Bronchial epithelial cell (primary cell): Measurements from ENCODE around the gene EAF1. TPM values are rescaled to one million over a fixed set of nuclear protein-coding genes. Genes with fewer than 3 reads are reported as not detected.
"Not testable (repeated sequence)": the region's sequence is repeated elsewhere in the genome, so short reads cannot be mapped to it uniquely, and the experiment has no call there.

ENCODE experiments used
- DNase-seq: peaks from one replicate; pipeline ENCODE4 v3.0.0-alpha.2; 2010; ENCODE audit warnings: low read depth
- FAIRE-seq: peaks from 2 replicates; lab custom pipeline; 2011; peaks lifted over from hg19 to GRCh38; lab: Jason Lieb, UNC
- H3K27me3 ChIP-seq: 2 replicates; pipeline ENCODE4 v1.5.1; 2011; ENCODE audit warnings: low read length; ENCODE audit not compliant: control insufficient read depth, insufficient read depth
- H3K36me3 ChIP-seq: 2 replicates; pipeline ENCODE4 v1.5.1; 2011; ENCODE audit warnings: low read length; ENCODE audit not compliant: control insufficient read depth, insufficient read depth
- H3K4me3 ChIP-seq: 2 replicates; pipeline ENCODE4 v1.5.1; 2011; ENCODE audit warnings: mild to moderate bottlenecking, low read depth, low read length, control low read depth
- total RNA-seq: library from RNA; depleted of rRNA; stranded (reverse); fragments of >200 nt; gene quantifications from 2 replicates; pipeline ENCODE4 v1.2.1, GENCODE V29; 2014
- TF ChIP-seq, protein P1 (sequence below): IDR thresholded peaks from 2 replicates; pipeline ENCODE4 v1.5.1; 2011; ENCODE audit warnings: mild to moderate bottlenecking, moderate library complexity, low read length, control low read depth, inconsistent platforms; ENCODE audit not compliant: insufficient read depth, severe bottlenecking

EAF1 gene
- total RNA-seq, 1 donor from 2014 or later, result 34.0 TPM

DNA sequence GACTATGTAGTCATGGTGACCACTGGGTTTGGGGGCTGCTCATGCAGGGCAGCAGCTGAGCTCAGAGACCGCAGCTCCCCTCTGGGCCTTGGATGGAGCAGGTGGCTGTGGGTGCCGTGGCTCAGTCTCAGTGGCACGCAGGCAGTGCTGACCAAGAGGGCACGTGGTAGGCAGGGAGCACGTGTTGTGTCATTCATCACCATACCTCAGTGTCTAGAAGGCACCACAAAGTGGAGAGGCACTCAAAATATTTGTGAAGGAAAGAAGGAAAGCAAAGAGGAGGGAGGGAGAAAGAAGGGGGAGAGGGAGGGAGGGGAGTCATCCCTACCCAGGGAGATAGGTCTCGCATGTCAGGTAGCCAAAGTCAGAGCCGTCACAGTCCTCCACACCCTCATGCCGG lies 26.1 kb downstream of the EAF1 start:
- TF ChIP-seq, protein P1, sequence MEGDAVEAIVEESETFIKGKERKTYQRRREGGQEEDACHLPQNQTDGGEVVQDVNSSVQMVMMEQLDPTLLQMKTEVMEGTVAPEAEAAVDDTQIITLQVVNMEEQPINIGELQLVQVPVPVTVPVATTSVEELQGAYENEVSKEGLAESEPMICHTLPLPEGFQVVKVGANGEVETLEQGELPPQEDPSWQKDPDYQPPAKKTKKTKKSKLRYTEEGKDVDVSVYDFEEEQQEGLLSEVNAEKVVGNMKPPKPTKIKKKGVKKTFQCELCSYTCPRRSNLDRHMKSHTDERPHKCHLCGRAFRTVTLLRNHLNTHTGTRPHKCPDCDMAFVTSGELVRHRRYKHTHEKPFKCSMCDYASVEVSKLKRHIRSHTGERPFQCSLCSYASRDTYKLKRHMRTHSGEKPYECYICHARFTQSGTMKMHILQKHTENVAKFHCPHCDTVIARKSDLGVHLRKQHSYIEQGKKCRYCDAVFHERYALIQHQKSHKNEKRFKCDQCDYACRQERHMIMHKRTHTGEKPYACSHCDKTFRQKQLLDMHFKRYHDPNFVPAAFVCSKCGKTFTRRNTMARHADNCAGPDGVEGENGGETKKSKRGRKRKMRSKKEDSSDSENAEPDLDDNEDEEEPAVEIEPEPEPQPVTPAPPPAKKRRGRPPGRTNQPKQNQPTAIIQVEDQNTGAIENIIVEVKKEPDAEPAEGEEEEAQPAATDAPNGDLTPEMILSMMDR, result no peak
- FAIRE-seq (no peak), DNase-seq (no peak)

DNA sequence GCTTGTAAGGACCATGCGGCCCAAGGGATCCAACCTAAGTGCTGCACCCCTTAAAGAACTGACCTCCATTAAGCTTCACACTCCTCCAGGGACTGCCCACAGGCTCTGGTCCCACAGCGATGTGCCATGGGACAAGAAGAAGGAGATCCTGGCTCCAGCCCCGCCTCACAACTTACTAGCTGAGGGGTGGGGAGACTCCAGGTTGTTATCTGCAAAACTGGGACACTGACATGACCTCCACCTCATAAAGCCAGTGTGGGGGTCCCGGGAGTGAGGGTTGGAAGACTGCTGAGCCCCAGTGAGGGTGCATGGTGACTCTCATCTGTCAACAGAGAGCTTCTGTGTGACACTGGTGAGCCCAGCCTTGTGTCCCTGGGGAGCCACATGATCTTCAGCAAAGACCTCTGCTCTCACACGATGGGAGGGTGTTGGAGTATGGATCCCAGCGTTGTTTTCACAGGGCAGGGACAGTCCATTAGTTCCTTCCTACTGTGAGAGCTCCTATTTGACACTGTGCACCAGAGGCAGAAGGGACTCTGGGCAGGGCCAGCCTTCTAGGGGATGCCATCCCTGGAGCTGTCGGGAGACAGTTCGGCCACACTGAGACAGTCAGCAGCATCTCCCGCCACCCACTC lies 26.7 kb downstream of the EAF1 start:
- no peak overlapping the region for H3K4me3 ChIP-seq
- TF ChIP-seq, protein P1, result no peak
- no peak for FAIRE-seq
- H3K36me3 ChIP-seq, result no peaks in the 10 kb centered on the region
- no peak for DNase-seq
- no peaks in the 10 kb centered on the region for H3K27me3 ChIP-seq

More for the DNA sequence above, 26.1 kb downstream of the EAF1 start:
- H3K27me3 ChIP-seq, result no peaks in the 10 kb centered on the region
- H3K4me3 ChIP-seq, result no peak overlapping the region
- no peaks in the 10 kb centered on the region for H3K36me3 ChIP-seq

DNA sequence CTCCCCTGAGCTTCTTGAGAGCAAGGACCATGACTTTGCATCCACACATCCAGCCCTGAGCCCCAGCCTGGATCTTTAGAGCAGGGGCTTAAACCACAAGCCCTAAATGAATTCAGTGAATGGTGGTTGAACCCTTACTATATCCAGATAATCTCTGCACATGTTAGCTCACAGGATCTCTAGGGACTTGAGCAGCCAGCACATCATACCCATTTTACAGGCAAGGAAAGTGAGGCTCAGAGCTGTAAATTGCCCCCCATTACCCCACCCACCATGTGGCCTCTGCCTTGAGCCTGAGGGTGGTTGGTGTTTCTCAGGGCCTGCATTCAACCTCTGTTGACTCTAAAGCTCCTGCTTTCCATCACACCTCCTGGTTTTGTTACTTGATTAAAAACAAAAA lies 27.6 kb downstream of the EAF1 start:
- no peaks in the 10 kb centered on the region for H3K36me3 ChIP-seq
- H3K27me3 ChIP-seq, result no peaks in the 10 kb centered on the region
- no peak overlapping the region for H3K4me3 ChIP-seq
- FAIRE-seq, result no peak
- DNase-seq, result no peak
- TF ChIP-seq, protein P1, result no peak

DNA sequence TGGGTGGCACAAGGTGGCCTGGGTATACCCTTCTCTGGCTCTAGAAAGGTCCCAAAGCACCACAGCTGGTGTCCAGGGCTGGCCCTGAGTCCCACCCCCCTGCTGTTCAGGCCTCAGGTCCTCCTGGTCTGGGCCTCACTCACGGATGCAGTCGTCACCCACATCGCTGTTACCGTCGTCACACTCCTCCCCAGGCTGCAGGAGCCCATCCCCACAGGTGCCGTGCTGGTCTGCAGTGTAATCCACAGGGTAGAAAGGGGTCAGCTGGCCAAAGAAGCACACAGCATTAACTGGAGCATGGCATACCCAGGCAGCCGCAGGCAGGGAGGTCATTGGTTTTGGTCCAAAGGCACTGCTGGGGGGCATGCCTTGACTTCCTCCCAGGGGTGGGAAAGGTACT lies 28.4 kb downstream of the EAF1 start:
- FAIRE-seq (no peak), DNase-seq (no peak)
- no peaks in the 10 kb centered on the region for H3K36me3 ChIP-seq
- no peaks in the 10 kb centered on the region for H3K27me3 ChIP-seq
- no peak overlapping the region for H3K4me3 ChIP-seq
- TF ChIP-seq, protein P1, result no peak

DNA sequence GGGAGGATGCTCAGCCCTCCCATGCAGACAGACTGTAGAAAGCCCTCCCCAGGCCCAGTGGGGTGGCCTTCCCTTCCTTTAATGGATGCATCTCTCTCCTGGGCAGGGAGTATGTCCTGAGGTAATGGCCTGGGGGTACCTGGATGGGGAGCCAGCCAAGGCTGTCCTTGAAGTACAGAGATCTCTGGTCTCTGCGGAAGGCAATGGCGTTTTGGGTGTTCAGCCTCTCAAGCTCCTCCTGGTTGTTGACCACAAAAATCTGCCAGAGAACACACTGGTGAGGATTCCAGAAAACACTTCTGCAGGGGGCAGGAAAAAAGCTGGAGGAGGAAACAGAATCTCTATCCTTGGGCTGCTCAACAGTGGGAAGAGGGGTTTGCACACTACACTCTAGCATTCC lies 28.9 kb downstream of the EAF1 start:
- TF ChIP-seq, protein P1, result no peak
- FAIRE-seq (no peak), DNase-seq (no peak)
- Histone ChIP-seq H3K27me3 (no peaks in the 10 kb centered on the region), H3K36me3 (no peaks in the 10 kb centered on the region), H3K4me3 (no peak overlapping the region)

DNA sequence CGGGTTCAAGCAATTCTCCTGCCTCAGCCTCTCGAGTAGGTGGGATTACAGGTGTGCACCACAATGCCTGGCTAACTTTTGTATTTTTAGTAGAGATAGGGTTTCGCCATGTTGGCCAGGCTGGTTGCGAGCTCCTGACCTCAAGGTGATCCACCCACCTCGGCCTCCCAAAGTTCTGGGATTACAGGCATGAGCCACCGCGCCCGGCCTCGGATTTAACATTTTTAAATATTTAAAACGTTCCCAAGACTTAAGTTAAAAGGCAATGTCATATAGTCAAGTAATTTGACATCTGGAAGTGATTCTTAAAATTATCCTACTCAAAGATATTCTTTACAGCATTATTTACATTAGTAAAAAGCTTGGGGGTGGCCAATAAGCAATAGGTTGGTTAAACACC lies 29.5 kb downstream of the EAF1 start:
- not testable (repeated sequence) for DNase-seq, FAIRE-seq, H3K4me3 ChIP-seq, H3K27me3 ChIP-seq, H3K36me3 ChIP-seq
